ENCODE measurements around the gene CD99.
"Not testable (repeated sequence)": the region's sequence is repeated elsewhere in the genome, so short reads cannot be mapped to it uniquely, and the experiment has no call there.

CD99 gene

DNA sequence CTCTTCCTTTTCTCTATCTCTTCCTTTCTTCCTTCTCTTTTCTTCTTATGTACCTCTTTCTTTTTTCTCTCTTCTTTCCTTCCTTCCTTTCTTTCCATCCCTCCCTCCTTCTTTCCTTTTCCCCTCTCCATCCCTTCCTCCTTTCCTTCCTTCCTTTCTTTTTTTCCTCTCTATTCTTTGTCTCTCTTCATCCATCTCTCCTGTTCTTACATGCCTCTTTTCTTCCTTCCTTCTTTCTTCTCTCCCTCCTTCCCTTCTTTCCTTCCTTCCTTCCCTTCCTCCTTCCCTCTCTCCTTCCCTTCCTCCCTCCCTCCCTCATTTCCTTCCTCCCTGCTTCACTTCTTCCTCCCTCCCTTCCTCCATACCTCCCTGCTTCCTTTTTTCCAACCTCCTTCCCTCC is 41.6 kb downstream of the CD99 start:
- no peak for DNase-seq

DNA sequence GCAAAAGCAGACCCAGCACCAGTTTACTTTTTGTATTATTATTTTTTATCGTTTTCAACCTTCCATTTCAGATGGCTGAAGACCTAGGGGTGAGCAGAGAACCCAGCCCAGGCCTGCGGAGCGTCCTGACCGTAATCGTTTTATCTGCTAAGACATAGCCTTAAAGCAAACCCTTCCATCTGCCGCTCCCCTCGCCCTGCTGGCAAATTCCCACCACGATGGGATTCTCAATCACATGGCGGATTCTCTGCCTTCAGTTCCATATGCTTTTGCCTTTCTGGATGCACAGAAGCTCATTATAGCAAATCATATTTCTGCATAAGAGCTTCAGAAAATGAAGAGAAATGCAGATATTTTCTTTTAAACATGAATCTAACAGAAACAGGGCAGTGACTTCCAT is 42.2 kb downstream of the CD99 start:
- DNase-seq = no peak

DNA sequence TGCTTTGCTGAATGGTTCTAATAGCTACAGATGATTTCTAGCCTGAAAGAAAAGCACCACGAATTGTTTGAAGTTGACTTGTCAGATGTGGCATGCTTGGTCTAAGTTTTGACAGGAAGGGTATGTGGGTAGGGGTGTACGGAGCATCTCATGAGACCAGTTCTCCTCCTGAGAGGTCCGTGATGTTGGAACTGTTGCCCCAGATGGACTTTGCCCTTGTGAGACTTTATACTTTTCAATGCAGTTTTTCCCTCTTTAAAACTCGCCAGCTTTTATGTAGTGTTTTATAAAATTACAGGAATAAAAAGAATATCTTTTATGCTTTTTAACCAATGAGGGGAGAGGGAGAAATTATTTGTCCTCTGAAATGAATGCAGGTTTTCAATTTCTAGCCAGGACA is 44.2 kb downstream of the CD99 start:
- DNase-seq = no peak

DNA sequence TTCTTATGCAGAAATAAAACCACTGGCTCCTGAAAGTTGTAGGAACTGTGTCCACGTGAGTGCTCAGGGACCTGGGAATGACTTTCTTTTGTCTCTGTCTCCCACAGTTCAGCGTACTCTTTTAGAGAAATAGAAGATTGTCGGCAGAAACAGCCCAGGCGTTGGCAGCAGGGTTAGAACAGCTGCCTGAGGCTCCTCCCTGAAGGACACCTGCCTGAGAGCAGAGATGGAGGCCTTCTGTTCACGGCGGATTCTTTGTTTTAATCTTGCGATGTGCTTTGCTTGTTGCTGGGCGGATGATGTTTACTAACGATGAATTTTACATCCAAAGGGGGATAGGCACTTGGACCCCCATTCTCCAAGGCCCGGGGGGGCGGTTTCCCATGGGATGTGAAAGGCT is 49.6 kb downstream of the CD99 start:
- no peak for DNase-seq

DNA sequence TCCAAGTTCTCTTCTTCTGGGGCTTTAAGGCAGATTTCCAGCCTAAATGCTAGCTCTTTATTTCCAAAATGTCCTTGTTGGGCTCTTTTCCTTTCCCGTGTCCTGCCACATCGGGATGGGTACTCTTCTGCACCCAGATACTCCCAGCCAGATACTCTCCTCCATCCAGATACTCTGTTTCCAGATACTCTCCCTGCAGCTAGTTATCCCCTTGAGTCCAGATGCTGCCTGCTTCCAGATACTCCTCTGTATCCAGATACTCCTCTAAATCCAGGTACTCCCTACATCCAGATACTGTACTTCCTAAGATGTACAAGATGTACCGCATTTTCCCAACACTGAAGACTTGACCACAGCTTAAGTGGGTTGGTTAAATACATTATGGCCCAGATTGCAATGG is 50.3 kb downstream of the CD99 start:
- DNase-seq = no peak

DNA sequence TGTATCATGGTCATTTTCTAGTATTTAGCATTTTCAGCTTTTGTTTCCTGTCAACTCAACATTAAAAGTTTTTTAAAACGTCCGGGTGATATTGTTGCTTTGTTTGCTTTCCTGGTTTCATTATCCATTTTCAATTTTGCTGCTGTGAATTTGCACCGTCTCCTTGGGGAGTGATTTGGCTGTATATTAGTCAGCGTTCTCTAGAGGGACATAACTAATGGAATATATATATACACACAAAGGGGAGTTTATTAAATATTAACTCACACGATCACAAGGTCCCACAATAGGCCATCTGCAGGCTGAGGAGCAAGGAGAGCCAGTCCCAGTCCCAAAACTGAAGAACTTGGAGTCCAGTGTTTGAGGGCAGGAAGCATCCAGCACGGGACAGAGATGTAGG is 55.2 kb downstream of the CD99 start:
- not testable (repeated sequence) for DNase-seq

DNA sequence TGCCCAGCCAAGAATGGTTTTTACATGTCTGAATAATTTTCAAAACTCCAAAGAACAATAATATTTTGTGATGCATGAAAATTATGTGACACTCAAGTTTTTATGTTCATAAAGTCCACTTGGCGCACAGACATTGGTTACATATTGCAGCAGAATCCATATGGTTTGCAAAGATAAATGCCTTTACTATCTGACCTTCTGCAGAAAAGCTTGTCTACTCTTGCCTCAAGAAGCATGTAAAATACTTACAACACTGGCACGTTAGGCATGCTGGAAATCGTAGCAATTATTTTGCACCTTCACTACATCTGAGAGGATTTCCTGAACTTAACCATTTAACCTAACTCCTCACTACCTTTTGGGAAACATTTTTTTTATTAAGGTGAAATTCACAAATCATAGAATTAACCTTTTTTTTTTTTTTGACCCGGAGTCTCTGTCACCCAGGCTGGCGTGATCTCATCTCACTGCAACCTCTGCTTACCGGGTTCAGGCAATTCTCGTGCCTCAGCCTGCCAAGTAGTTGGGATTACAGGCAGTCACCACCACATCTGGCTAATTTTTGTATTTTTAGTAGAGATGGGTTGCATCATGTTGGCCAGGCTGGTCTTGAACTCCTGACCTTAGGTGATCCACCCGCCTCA is 57.2 kb downstream of the CD99 start:
- DNase-seq = no peak

DNA sequence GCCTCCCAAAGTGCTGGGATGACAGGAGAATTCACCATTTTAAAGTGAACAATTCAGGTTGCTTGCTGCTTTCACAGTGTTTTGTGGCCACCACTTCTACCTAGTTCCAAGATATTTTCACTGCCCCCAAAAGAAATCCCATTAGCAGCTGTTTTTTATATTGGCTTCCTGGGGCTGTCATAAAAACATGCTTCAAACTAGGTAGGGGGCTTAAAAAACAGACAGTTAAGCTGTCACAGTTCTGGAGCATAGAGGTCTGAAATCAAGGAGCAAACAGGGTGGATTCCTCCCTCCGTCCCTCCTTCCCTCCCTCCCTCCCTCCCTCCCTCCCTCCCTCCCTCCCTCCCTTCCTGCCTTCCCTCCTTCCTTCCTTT is 57.7 kb downstream of the CD99 start:
- DNase-seq = no peak

DNA sequence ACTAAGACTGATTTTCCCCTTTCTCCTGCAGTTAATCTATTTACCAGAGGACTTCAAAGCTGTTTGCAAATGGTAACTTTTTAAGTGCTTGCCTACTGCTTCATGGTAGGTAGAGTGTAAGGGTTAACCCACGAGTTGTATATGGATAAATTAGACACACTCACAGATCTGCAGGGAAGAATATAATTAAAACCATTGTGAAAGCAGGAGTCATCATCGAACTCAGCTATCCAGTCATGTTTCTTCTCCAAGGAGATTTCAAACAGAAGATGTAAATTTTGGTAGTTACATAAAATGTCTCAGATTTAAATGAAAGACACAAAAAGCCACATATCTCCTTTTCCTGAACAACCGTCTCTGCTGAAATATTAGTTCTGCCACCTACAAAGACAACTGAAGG is 60.2 kb downstream of the CD99 start:
- DNase-seq = no peak

DNA sequence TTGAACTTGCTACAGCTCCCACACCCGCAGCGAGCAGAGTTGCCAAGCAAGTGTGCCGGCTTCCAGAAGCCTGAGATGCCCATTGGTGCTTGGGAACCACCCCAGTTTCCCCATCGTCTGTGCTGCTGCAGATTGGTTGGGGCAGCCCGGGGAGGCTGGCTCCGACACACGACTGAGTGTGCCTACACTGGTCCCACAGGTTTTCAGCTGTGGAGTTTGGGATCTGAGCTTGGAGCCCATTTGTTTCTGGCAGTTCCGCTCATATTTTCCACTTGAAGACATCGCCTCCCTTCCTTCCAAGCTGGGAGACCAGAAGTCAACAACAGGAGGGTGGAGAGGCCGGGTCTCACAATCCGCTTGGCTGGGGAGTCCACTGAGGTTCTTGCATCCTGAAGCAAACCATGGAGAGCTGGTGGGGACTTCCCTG is 60.8 kb downstream of the CD99 start, which contains the start of gene XG:
TSS of gene XG (plus strand) at position 167 of the 427 bp plus-strand sequence. CDS start at position 402, 235 bp downstream.
- DNase-seq = not testable (repeated sequence)

DNA sequence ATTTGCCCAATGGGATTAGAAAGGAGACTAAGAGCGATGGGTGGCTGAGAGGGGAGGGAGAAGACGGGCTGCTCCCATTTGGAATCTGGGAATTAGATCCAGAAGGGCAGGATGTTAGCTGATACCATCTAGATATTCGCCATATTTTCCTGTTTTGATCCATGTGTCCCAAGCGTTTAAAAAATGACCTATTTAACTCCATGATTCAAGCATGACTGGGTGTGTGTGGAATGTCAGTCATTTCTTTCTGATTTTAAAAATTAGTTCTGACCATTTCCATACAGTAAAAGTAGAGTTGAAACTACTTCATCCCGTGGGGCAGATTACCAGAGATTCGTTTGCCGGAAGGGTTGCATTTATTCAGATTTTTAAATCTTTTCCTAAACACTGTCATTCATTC is 61.3 kb downstream of the CD99 start:
- DNase-seq = not testable (repeated sequence)

DNA sequence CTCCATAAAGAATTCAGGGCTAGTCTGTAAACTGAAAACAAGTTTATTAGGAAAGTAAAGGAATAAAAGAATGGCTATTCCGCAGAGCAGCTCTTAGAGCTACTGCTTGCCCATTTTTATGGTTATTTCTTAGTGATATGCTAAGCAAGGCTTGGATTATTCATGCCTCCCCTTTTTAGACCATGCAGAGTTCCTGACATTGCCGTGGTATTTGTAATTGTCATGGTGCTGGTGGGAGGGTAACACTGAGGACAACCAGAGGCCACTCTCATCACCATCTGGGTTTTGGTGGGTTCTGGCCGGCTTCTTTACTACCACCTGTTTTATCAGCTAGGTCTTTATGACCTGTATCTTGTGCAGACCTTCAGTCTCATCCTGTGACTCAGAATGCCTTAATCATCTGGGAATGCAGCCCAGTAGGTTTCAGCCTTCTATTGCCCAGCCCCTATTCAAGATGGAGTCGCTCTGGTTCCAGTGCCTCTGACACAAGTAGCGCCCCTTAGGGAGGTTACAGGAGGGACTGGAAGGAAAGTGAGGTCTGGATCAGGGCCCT is 64.1 kb downstream of the CD99 start:
- not testable (repeated sequence) for DNase-seq

DNA sequence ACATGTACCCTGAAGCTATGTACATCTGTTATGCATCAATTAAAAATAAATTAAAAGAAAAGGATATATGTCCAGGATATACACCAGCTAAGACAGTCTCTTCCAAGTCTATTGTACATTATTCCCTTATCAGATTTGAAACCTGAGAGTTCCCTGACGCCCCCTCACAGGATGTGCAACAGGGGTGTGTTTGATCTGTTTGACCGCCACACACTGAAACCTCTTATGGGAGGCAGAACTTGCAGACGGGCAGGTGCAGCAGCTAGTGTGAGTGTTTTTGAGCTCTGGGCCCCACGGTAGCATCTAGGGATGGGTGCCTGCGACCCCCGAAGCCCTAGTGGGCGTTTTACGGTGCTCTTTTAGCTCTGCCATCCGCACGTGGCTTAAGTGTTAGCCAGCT is 65.5 kb downstream of the CD99 start:
- no peak for DNase-seq

DNA sequence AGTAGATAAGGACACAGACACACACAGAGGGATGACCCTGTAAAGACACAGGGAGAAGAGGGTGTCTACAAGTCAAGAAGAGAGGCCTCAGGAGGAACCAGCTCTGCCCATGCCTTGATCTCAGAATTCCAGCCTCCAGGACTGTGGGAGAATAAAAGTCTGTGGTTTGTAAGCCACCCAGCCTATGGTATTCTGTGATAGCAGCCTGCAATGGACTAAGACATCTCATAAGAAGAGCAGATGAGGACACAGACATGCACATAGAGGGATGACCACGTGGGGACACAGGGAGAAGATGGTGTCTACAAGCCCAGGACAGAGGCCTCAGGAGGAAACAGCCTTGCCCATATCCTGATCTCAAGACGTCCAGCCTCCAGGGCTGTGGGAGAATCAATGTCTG is 70.2 kb downstream of the CD99 start:
- DNase-seq = no peak

DNA sequence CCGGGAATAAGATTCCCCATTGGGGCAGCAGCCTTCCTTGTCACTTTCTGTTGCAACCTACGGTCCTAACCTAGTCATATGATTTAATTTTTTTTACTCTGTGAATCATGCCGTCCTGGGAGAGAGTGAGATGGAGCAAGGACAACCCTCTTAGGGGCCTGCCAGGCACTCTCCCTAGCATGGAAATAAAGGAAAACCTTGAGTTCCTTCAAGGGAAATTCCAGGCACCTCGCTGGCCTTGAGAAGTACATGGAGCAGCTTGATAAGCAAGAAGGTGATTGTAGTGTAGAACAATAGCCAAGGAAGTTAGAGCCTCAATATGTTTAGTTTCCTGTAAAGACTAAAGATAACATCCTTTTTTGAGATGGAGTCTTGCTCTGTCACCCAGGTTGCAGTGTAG is 71.6 kb downstream of the CD99 start:
- DNase-seq = not testable (repeated sequence)

DNA sequence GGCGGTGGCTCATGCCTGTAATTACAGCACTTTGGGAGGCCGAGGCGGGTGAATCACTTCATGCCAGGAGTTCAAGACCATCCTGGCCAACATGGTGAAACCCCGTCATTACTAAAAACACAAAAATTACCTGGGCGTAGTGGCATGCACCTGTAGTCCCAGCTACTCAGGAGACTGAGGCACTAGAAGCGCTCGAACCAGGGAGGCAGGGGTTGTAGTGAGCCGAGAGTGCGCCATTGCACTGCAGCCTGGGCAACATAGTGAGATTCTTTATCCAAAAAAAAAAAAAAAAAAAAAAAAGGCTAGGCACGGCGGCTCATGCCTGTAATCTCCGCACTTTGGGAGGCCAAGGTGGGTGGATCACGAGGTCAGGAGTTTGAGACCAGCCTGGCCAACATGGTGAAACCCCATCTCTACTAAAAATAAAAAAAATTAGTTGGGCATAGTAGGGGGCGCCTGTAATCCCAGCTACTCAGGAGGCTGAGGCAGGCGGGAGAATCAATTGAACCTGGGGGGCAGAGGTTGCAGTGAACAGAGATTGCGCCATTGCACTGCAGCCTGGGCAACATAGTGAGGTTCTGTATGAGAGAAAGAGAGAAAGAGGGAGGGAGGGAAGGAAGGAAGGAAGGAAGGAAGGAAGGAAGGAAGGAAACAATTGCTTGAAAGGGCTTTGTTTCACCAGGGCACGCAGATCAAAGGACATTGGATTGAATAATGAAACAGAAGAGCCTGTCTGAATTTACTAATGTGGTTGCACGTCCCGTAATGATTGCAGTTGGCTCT is 73.9 kb downstream of the CD99 start:
- not testable (repeated sequence) for DNase-seq

DNA sequence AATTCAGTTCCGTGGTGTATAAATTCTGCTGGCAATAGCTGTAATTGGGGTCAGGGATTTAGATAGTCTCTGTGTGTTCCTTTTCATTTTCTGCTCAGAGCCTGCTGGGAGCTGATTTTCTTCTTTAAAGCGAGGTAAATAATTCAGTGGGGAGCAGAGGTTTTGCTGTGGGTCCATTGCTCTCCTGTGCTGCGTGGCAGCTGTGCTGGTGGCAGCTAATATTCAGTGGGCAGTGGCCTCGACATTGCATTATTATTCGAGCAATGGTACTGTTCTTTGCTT is 74.4 kb downstream of the CD99 start:
- DNase-seq = no peak

DNA sequence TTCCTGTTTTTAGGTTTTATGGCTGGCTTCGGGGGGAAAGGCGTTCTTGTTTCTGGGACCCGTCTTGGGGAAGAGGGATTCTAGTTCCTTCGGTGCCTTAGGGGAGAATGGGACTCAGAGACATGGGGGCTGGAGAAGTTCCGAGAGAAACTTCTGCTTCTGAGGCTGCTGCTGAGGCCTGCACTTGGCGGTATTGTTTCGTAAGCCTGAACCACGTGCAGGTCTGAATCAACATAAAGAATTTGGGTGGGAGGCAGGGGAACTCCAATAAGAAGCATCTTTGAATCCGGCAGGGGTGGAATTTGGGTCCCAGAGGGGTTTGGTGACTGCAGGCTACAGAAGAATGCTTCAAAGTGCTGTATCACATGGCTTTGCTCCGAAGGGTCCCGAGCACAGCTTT is 75.8 kb downstream of the CD99 start:
- no peak for DNase-seq

DNA sequence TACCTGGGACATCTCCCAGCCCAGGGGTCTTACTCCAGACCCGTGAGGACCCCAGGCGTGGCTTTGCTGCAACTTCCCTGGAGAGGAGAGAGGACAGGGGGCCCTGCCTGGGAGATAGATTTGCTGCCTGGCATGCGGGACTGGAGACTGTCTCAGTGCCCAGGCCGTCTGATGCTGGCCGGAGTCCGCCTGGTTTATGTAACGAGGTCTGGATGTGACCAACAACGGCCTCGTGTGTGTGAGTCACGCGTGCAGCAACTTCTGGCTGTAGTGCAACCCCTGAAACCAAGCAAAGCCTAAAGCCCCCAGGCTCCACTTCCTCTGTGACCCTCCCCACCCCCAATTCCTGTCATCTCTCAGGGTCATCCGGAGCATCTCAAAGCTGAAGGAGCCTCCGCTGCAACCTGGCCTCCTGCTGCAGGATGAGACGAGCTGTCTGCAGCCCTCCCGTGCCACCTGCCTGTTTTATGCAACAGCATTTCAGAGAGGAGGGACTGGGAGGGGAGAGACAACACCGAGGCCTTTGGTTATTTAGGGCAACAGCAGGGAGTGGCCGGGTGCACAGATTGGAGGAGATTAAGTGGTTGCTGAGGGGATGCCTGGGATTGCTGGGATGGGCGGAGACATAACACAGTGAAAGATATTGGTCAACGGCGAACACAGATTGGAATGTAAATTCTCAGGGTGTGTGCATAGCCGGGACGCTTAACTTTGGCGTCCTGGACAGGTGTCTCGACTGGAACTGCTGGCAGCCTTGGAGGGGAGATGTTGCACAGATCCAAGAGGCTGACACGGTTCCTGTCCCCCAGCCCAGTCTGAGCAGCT is 76.7 kb downstream of the CD99 start:
- no peak for DNase-seq

DNA sequence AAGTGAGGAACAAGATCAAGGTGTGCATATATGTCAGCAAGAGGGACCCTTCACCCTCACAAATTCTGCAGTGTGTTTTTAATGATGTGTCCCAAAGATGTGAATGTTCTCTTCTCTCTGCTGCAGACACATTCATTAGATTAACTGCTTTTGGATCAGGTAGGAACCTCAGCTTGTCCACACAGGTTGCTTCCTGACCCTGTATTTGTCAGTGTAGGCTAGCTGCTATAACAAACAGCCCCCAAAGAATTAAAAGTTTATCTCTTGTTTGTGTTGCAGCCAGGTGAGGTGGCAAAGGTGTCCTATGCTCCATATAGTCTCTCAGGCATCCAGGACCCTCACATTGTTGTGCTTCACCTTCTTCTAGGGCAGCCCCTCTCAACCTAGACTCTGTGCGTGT is 78.5 kb downstream of the CD99 start:
- no peak for DNase-seq

DNA sequence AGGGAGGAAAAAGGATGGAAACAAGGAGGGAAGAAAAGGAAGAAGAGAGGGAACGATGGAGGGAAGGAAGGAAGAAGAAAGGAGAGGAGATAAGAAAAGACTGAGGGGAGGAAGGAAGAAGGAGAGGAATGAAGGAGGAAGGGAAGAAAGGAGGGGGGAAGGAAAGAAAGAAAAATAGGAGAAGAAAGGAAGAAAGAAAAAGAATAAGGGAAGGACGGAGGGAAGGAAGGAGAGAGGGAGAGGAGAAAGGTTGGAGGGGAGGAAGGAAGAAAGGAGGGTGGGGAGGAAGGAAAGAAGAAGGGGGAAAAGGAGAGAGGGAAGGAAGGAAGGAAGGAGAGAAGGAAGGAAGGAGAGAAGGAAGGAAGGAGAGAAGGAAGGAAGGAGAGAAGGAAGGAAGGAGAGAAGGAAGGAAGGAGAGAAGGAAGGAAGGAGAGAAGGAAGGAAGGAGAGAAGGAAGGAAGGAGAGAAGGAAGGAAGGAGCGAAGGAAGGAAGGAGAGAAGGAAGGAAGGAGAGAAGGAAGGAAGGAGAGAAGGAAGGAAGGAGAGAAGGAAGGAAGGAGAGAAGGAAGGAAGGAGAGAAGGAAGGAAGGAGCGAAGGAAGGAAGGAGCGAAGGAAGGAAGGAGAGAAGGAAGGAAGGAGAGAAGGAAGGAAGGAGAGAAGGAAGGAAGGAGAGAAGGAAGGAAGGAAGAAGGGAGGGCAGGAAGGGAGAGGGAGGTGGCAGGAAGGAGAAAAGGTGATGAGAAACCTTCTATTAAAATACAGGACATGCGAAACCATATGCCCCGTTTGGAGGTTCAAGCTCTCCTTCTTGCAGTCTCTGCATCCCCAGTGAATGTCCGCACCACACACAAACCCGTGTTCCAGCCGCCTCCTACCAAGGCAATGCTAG is 82.3 kb downstream of the CD99 start:
- DNase-seq = not testable (repeated sequence)

DNA sequence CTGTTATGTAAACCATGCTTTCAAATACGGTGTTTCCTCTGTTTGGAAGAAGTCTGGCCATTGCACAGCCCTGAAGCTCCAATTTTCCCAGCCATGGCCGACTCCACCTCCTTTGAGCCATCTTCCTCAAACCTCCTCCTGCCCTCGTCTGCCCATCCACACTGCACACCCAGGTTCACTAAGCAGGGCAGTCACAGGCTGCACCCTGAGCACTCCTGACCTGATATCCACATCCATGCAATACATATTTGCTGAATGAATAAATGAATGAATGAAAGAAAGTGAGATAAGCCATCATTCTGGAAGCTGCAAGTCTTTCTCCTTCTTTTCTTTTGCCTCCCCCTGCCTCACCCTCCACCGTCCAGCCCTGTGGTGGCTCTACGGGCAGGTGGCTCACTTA is 83.0 kb downstream of the CD99 start:
- DNase-seq = no peak

DNA sequence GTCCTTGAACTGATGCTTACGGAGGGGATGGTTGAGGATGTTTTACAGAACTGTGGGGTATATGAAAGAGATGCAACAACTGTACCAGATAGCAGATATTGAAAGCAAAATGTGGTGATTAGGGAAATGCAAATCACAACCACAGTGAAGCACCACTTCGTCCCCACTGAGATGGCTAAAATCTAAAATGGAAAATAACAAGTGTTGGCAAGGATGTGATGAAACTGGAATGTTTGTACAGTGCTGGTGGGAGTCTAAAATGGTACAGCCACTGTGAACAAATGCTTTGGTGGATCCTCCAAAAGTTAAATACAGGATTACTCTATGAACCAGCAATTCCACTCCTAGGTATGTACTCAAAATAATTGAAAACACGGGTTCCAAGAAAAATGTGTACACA is 83.7 kb downstream of the CD99 start:
- DNase-seq = no peak
